Thymus (tissue), 11 donors: ENCODE results near the gene ZFR2. TPM values are rescaled to one million over a fixed set of nuclear protein-coding genes. Genes with fewer than 3 reads are reported as not detected.
"Not testable (repeated sequence)": the region's sequence is repeated elsewhere in the genome, so short reads cannot be mapped to it uniquely, and the experiment has no call there.

ENCODE experiments used
- DNase-seq, 9 donors: peaks; one replicate each; pipeline ENCODE4 v3.0.0-alpha.2; 2013; ENCODE audit warnings: low spot score in 9 of 9, low read depth in 6 of 9, missing footprints in 1 of 9
- H3K27ac ChIP-seq, 2 donors: one replicate each; pipeline ENCODE4 v1.5.1; 2013; ENCODE audit warnings: control low read depth in 1 of 2, low read depth in 1 of 2, low read length in 1 of 2, mild to moderate bottlenecking in 1 of 2, moderate library complexity in 1 of 2
- H3K27me3 ChIP-seq, 2 donors: one replicate each; pipeline ENCODE4 v1.5.1; 2013; ENCODE audit warnings: low read length in 1 of 2; ENCODE audit not compliant: control insufficient read depth in 2 of 2, insufficient read depth in 1 of 2
- H3K36me3 ChIP-seq, 2 donors: one replicate each; pipeline ENCODE4 v1.5.1; 2013; ENCODE audit warnings: low read length in 1 of 2, mild to moderate bottlenecking in 1 of 2, moderate library complexity in 1 of 2; ENCODE audit not compliant: control insufficient read depth in 2 of 2, insufficient read depth in 2 of 2
- H3K4me1 ChIP-seq, 2 donors: one replicate each; pipeline ENCODE4 v1.5.1; 2013; ENCODE audit warnings: low read length in 2 of 2; ENCODE audit not compliant: control insufficient read depth in 2 of 2, insufficient read depth in 2 of 2
- H3K4me3 ChIP-seq, 2 donors: one replicate each; pipeline ENCODE4 v1.5.1; 2013; ENCODE audit warnings: low read length in 2 of 2, control low read depth in 1 of 2, mild to moderate bottlenecking in 1 of 2
- H3K9me3 ChIP-seq, 2 donors: one replicate each; pipeline ENCODE4 v1.5.1; 2013; ENCODE audit warnings: low read length in 1 of 2, mild to moderate bottlenecking in 1 of 2; ENCODE audit not compliant: control insufficient read depth in 2 of 2, insufficient read depth in 1 of 2
- WGBS: extraction: QIAGEN DNeasy Blood & Tissue Kit; methylation state at CpG from one replicate; pipeline ENCODE4 v1.1.7; 2013; 5-methylcytosine and 5-hydroxymethylcytosine counted together
- polyA plus RNA-seq: library from polyadenylated mRNA; stranded (reverse); fragments of 200-250 nt; gene quantifications from one replicate; pipeline ENCODE4 v1.2.3, GENCODE V29; 2013
- total RNA-seq: library from RNA; stranded (reverse); fragments of 120-200 nt; gene quantifications from one replicate; pipeline ENCODE4 v1.2.4, GENCODE V29; 2013
- donor health status: healthy.

Gene ZFR2
- total and polyA plus RNA-seq, 2 donors, result 0.32 to 0.33 TPM

GRCh38 chr19:3768748-3769099 lies 100.1 kb downstream of the ZFR2 start:
- H3K27ac ChIP-seq, result no peak overlapping the region
- no peak for DNase-seq
- peaks cover 30 to 44% of the 10 kb centered on the region in 2 donors for H3K36me3 ChIP-seq
- H3K4me3 ChIP-seq, result no peak overlapping the region
- H3K4me1 ChIP-seq, result no peaks in the 10 kb centered on the region
- over 99% methylated on average over 7 of the region's 7 CpGs for WGBS
- no peaks in the 10 kb centered on the region for H3K9me3 ChIP-seq
- no peaks in the 10 kb centered on the region for H3K27me3 ChIP-seq

DNA sequence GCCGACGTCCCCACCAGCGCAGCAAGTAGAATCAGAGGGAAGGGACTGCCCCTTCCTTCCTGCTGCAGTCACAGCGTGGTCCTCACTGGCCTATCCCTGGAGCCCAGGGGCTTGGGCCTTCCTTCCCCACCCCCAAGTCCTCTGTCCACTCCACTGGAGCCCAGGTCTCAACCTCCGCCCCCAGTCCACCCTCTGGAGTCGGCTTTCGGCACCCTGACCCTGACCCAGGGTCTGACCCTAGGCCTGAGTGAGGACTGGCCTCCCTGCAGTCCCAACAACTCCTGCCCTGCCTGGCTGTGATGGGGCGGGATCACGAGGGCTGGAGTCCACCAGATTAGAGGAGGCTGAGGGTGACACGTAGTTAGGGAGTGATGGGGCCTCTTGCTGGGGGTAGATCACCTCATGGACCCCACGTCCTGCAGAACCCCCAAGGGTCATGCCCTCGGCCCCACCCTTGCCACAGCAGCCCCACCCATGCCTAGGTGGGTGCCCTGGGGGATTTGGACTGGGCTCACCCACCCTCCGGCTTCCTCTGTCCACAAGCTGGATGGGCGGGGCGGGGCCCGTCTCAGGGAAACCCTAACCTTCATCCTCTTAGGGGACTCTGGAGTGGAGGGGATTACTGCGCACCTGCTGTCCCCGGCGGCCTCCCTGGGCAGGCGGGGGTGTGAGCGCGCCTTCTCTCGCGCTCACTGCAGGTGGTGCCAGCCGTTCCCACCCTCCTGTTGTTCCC lies 100.7 kb downstream of the ZFR2 start:
- no peak for DNase-seq
- Histone ChIP-seq H3K4me1 (peaks cover 0 to 4% of the 10 kb centered on the region in 2 donors), H3K27ac (no peak overlapping the region), H3K9me3 (no peaks in the 10 kb centered on the region), H3K4me3 (no peak overlapping the region), H3K27me3 (no peaks in the 10 kb centered on the region), H3K36me3 (peaks cover 30 to 44% of the 10 kb centered on the region in 2 donors)
- 95% methylated on average over 25 of the region's 25 CpGs for WGBS

DNA sequence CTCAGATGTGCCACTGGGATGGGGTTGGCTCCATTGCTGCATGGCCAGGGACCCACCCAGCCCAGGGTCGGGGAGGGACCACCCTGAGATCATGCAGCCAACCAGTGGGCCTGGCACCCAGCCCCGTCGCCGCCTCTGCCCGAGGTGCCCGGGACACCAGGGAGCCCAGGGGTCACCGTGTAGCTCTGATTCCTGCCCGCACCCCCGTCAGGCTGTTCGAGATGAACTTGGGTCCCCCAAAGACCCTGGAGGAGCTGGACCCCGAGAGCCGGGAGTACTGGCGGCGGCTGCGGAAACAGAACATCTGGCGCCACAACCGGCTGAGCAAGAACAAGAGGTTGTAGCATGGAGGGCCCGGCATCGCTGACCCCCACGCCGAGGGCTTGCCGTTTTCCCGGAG lies 101.8 kb downstream of the ZFR2 start:
- Histone ChIP-seq H3K4me1 (peaks cover 0 to 7% of the 10 kb centered on the region in 2 donors), H3K9me3 (no peaks in the 10 kb centered on the region), H3K36me3 (peaks cover 30 to 44% of the 10 kb centered on the region in 2 donors), H3K4me3 (no peak overlapping the region), H3K27ac (peak overlapping the region in 1 of 2 donors; percentile 9), H3K27me3 (no peaks in the 10 kb centered on the region)
- 99% methylated on average over 23 of the region's 23 CpGs for WGBS
- DNase-seq, result no peak

DNA sequence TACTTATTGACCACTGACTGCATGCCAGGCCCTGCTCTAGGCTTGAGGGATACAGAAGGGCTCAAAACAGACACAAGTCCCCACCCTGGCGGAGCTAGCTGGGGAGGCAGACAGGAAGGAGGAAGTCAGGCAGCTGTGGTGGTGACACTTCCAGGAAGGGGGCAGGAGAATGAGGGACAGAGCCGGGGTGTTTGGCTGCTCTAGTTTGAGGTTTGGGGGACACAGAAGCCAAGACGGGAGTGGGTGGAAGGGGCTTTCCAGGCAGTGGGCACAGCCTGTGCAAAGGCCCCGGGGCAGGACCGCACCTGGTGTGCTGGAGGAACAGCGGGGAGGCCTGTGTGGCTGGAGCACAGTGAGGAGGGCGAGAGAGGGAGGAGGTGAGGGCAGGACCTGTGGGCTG lies 102.3 kb downstream of the ZFR2 start:
- Histone ChIP-seq H3K36me3 (peaks cover 30 to 44% of the 10 kb centered on the region in 2 donors), H3K27me3 (no peaks in the 10 kb centered on the region), H3K27ac (no peak overlapping the region), H3K9me3 (no peaks in the 10 kb centered on the region), H3K4me3 (no peak overlapping the region), H3K4me1 (peaks cover 4 to 12% of the 10 kb centered on the region in 2 donors)
- WGBS, result 96% methylated on average over 7 of the region's 7 CpGs
- DNase-seq, result no peak

- DNase-seq, result not testable (repeated sequence)
- WGBS, result 97% methylated on average over 5 of the region's 5 CpGs
- peaks cover 30 to 44% of the 10 kb centered on the region in 2 donors for H3K36me3 ChIP-seq
Measured at GRCh38 chr19:3765757-3766156, 103.1 kb downstream of the ZFR2 start.

DNA sequence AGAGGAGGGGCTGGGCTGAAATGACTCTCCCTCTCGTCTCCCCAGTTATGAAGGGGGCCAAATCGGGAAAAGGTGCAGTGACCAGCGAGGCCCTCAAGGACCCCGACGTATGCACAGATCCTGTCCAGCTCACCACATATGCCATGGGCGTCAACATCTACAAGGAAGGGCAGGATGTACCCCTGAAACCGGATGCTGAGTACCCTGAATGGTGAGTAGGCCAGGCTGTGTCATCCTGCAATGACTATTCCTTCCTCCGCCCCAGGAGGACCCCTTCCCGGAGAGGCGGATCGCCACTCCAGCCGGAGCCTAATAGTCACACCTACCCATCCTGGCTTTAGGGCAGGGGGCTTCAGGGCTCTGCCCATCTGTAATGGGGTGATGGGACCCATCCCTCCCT lies 103.7 kb downstream of the ZFR2 start:
- no peak overlapping the region for H3K4me3 ChIP-seq
- H3K36me3 ChIP-seq, result peaks cover 30 to 44% of the 10 kb centered on the region in 2 donors
- H3K4me1 ChIP-seq, result peaks cover 11 to 18% of the 10 kb centered on the region in 2 donors
- no peak for DNase-seq
- no peak overlapping the region for H3K27ac ChIP-seq
- H3K9me3 ChIP-seq, result no peaks in the 10 kb centered on the region
- WGBS, result 98% methylated on average over 12 of the region's 12 CpGs
- H3K27me3 ChIP-seq, result no peaks in the 10 kb centered on the region

More at GRCh38 chr19:3765757-3766156, 103.1 kb downstream of the ZFR2 start:
- not testable (repeated sequence) for H3K4me3 ChIP-seq, H3K27me3 ChIP-seq, H3K27ac ChIP-seq, H3K9me3 ChIP-seq
- peaks cover 7 to 17% of the 10 kb centered on the region in 2 donors for H3K4me1 ChIP-seq

GRCh38 chr19:3762501-3763459 lies 106.1 kb downstream of the ZFR2 start, which contains the start of gene MRPL54:
Gene MRPL54, plus strand, starts transcription at chr19:3762682. Its CDS starts 19 bp downstream, at chr19:3762701.
- H3K27ac ChIP-seq, result peak within 1 kb of the TSS; percentile 99 to 100
- H3K36me3 ChIP-seq, result peaks cover 33 to 35% of the 10 kb centered on the region in 2 donors
- peak; percentile 99 to 100 (median 100) for DNase-seq
- no peaks in the 10 kb centered on the region for H3K9me3 ChIP-seq
- 4% methylated on average over 47 of the region's 47 CpGs for WGBS
- no peaks in the 10 kb centered on the region for H3K27me3 ChIP-seq
- H3K4me3 ChIP-seq, result peak within 1 kb of the TSS; percentile 96 to 99
- H3K4me1 ChIP-seq, result peaks cover 11 to 18% of the 10 kb centered on the region in 2 donors

DNA sequence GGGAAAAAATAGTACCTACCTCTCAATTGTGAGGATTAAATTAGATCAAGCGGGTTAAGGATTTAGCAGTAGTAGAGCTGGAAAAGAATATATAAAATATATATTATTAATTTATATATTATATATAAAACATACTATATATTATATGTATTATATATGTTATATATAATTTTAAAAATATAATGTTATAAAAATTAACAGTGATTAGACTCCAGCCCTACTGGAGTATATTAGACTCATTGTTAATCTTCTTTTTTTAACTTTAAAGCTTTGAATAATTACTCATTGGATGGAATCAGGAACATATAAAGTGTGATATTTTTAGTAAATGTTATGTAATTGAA lies 106.7 kb downstream of the ZFR2 start:
- 80% methylated on average over 1 of the region's 1 CpG for WGBS
- Histone ChIP-seq H3K4me3 (peak overlapping the region in 1 of 2 donors; percentile 96), H3K4me1 (peaks cover 11 to 18% of the 10 kb centered on the region in 2 donors), H3K36me3 (peaks cover 28 to 33% of the 10 kb centered on the region in 2 donors), H3K27ac (peak overlapping the region in 1 of 2 donors; percentile 99), H3K27me3 (no peaks in the 10 kb centered on the region), H3K9me3 (no peaks in the 10 kb centered on the region)
- DNase-seq, result no peak
